Pancreas (tissue), 10 donors: ENCODE results near the gene PIP5K1B. TPM values are rescaled to one million over a fixed set of nuclear protein-coding genes. Genes with fewer than 3 reads are reported as not detected.

ENCODE experiments used
- ATAC-seq, 4 donors: fragments of 200-7000 bp; cut with Tn5 transposase; one replicate each; pipeline versions ENCODE4 v1.8.0 to v1.9.1; 2020; ENCODE audit warnings: mild to moderate bottlenecking in 4 of 4, moderate library complexity in 4 of 4
- DNase-seq, 6 donors: peaks; one replicate each; pipeline ENCODE4 v3.0.0-alpha.2; 2020
- FAIRE-seq: peaks from 2 replicates; lab custom pipeline; 2012; peaks lifted over from hg19 to GRCh38; lab: Jason Lieb, UNC
- H3K27ac ChIP-seq, 4 donors: fragments of 200-600 bp; sonication (generic); 1 replicate in 3 of 4; 2 replicates in 1 of 4; pipeline versions ENCODE4 v1.5.0 to v1.8.0; 2020
- H3K27me3 ChIP-seq, 4 donors: fragments of 200-600 bp; one replicate each; pipeline ENCODE4 v1.8.0; 2021
- H3K36me3 ChIP-seq, 3 donors: fragments of 200-600 bp; sonication (generic) in 1 of 3; one replicate each; pipeline versions ENCODE4 v1.5.0 to v1.8.0; 2020 to 2021
- H3K4me1 ChIP-seq, 3 donors: fragments of 200-600 bp; one replicate each; pipeline ENCODE4 v1.8.0; 2021
- H3K4me3 ChIP-seq, 4 donors: fragments of 200-600 bp; sonication (generic) in 2 of 4; one replicate each; pipeline versions ENCODE4 v1.5.0 to v1.8.0; 2020 to 2021
- H3K9me3 ChIP-seq, 4 donors: fragments of 200-600 bp; one replicate each; pipeline ENCODE4 v1.8.0; 2021
- WGBS, 2 donors: extraction: QIAGEN DNeasy Blood & Tissue Kit; methylation state at CpG; one replicate each; pipeline ENCODE4 v1.1.7; 2013; 5-methylcytosine and 5-hydroxymethylcytosine counted together
- intact Hi-C, 3 donors: fragments of 100-400 bp; cut with DNase I; formaldehyde crosslinking; loops; one replicate each; pipeline versions ENCODE4 v1.11.1 to v1.14.2; 2022
- polyA plus RNA-seq, 2 donors: library from polyadenylated mRNA; stranded (reverse); fragments of 200-250 nt; gene quantifications; one replicate each; pipeline ENCODE4 v1.2.3, GENCODE V29; 2013
- total RNA-seq, 6 donors: library from RNA; stranded (reverse); fragmentation: NEBNext Ultra II Directional in 4 of 6; extraction: Animal tissue kit (Norgen Biotek cat#: 25700) in 4 of 6; gene quantifications; one replicate each; pipeline versions ENCODE4 v1.2.1 to v1.2.4, GENCODE V29; 2021 to 2023
- TF ChIP-seq, protein P1 (sequence below), 4 donors: fragments of 200-600 bp; sonication (generic) in 3 of 4; IDR thresholded peaks; one replicate each; pipeline versions ENCODE4 v1.5.0 to v1.8.0; 2021; ENCODE audit warnings: antibody characterized with exemption in 4 of 4
- donor health status: healthy with polysubstance abuse.
- donor health status: DM: no; HTN: no; CAD: no; lungs with moderate emphysema.
- donor health status: DM: no; HTN: no; CAD: no.
- donor health status: control.
- donor health status: control.
- donor health status: Bipolar disorder and iron deficiency.
- donor health status: DM: yes; HTN: yes; CAD: no.
- donor health status: DM: no; HTN: no; CAD: no.
- donor health status: DM: no; HTN: no; CAD: no.
- donor health status: DM: yes; HTN: yes; CAD: no.

PIP5K1B gene
- total and polyA plus RNA-seq, 8 donors, result 1.3 to 6.9 (median 6.2) TPM

DNA sequence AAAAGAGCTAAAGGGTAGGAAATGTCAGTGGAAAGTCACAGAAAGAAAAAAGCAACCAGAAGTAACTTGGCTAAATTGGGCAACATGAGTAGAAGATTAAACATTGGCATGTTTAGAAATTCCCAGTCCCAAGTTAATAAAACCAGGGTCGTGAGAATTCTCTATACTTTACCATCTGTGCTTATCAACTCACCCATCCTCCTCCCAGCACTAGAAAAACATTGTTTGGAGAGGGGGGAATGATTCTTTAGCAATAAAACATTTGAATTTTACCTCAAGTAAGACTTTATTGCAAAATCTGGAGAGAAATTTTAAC, 229.2 kb downstream of the PIP5K1B start:
- H3K27ac ChIP-seq, result peak overlapping the region; percentile 37 to 78 (median 67)
- H3K9me3 ChIP-seq, result no peaks in the 10 kb centered on the region
- intact Hi-C loops, result no loop called here
- FAIRE-seq, result no peak
- H3K27me3 ChIP-seq, result no peaks in the 10 kb centered on the region
- H3K36me3 ChIP-seq, result no peaks in the 10 kb centered on the region
- 3 to 10% methylated on average over 1 of the region's 1 CpG for WGBS, 2 donors
- H3K4me3 ChIP-seq, result no peak overlapping the region
- DNase-seq, result no peak
- peaks cover 24 to 50% (median 40%) of the 10 kb centered on the region in 3 donors for H3K4me1 ChIP-seq
- TF ChIP-seq, protein P1, sequence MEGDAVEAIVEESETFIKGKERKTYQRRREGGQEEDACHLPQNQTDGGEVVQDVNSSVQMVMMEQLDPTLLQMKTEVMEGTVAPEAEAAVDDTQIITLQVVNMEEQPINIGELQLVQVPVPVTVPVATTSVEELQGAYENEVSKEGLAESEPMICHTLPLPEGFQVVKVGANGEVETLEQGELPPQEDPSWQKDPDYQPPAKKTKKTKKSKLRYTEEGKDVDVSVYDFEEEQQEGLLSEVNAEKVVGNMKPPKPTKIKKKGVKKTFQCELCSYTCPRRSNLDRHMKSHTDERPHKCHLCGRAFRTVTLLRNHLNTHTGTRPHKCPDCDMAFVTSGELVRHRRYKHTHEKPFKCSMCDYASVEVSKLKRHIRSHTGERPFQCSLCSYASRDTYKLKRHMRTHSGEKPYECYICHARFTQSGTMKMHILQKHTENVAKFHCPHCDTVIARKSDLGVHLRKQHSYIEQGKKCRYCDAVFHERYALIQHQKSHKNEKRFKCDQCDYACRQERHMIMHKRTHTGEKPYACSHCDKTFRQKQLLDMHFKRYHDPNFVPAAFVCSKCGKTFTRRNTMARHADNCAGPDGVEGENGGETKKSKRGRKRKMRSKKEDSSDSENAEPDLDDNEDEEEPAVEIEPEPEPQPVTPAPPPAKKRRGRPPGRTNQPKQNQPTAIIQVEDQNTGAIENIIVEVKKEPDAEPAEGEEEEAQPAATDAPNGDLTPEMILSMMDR (IDR thresholded peaks at IDR 0.05), result no peak
- ATAC-seq, result peak; percentile 81 to 94 (median 90)

DNA sequence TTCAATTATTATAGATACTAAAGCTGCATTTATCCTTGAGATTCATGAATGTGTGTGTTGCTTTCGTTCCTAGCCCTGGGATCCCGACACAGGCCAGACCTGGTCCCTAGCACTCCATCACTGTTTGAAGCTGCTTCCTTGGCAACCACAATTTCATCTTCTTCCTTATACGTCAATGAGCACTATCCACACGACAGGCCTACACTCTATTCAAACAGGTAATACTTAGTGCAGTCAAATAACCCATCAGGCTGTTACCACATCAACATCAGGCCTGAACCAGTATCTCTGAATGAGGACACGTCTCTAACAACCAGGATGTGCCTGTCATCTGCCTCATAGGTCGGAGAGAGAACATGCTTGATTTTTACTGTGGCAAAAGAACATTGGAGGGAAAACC, 235.5 kb downstream of the PIP5K1B start:
- TF ChIP-seq, protein P1 (IDR thresholded peaks at IDR 0.05), result no peak

DNA sequence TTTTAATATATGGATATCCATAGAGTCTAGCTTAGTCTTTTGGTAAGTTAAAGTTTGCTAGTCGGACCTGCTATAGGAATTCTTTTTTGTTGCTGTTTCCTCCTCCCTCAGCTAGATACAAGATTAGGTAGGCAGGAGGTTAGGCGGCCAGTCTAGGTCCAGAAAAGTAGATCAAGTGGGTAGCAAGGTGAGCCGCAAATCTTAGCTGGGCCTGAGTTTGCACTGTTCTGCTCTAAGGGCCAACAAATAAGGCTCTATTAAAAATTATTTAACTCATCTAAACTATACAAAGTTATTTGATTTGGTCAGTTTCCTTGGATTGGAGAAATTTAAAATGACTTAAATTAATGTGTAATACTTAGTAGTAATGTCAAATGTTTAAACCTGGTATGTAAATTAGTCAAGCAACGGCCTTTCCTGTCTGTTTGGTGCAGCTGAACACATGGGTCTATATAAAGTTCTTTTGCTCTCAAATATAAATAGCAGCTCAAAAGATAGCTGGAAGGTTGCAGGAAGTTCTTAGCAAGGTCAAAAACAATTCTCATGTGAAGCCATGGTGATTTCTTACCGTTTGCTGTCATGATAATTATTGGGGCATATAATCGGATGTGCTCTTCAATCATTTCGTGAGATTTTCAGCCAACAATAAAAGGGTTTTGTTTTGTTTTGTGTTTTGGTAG, 236.9 kb downstream of the PIP5K1B start:
- no peak for DNase-seq
- no peak for ATAC-seq
- no peak overlapping the region for H3K27ac ChIP-seq
- FAIRE-seq, result no peak
- no peaks in the 10 kb centered on the region for H3K27me3 ChIP-seq
- H3K36me3 ChIP-seq, result no peaks in the 10 kb centered on the region
- 72 to 76% methylated on average over 7 of the region's 7 CpGs for WGBS, 2 donors
- no peaks in the 10 kb centered on the region for H3K9me3 ChIP-seq
- intact Hi-C loops, result no loop called here
- no peak overlapping the region for H3K4me3 ChIP-seq
- TF ChIP-seq, protein P1 (IDR thresholded peaks at IDR 0.05), result no peak
- H3K4me1 ChIP-seq, result peaks cover 3 to 6% (median 6%) of the 10 kb centered on the region in 3 donors

More for the DNA sequence above, 235.5 kb downstream of the PIP5K1B start:
- no peak for DNase-seq
- ATAC-seq, result peak in 2 of 4 donors; percentile 27 to 36
- 86 to 89% methylated on average over 6 of the region's 6 CpGs for WGBS, 2 donors
- H3K36me3 ChIP-seq, result no peaks in the 10 kb centered on the region
- FAIRE-seq, result no peak
- peaks cover 12 to 20% (median 16%) of the 10 kb centered on the region in 3 donors for H3K4me1 ChIP-seq
- H3K4me3 ChIP-seq, result no peak overlapping the region
- H3K9me3 ChIP-seq, result no peaks in the 10 kb centered on the region
- intact Hi-C loops, result no loop called here
- no peak overlapping the region for H3K27ac ChIP-seq
- no peaks in the 10 kb centered on the region for H3K27me3 ChIP-seq

DNA sequence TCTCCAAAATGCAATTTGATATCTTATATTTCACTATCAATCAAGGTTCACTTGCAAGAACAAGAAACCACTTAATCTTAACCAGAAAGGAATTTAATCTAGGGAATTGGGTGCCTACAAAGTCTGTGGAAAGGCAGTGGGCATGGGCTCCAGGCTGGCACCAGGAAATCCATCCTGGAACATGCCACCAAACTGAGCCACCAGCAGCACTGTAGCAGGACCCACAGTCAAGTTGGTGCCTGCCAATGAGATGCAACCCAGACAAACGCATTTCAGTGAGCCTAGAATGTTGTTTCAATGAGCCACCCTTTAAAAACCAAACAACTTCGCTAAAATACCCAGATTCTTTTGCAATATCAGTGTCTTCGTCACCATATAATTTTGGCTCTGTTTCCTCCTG, 237.8 kb downstream of the PIP5K1B start:
- Histone ChIP-seq H3K9me3 (no peaks in the 10 kb centered on the region), H3K36me3 (no peaks in the 10 kb centered on the region), H3K27ac (no peak overlapping the region), H3K27me3 (no peaks in the 10 kb centered on the region), H3K4me1 (peaks cover 0 to 6% (median 0%) of the 10 kb centered on the region in 3 donors), H3K4me3 (no peak overlapping the region)
- no peak for DNase-seq
- no peak for FAIRE-seq
- WGBS, 2 donors, result 81 to 87% methylated on average over 3 of the region's 3 CpGs
- no peak for ATAC-seq
- TF ChIP-seq, protein P1 (IDR thresholded peaks at IDR 0.05), result no peak
- intact Hi-C loops, result no loop called here

DNA sequence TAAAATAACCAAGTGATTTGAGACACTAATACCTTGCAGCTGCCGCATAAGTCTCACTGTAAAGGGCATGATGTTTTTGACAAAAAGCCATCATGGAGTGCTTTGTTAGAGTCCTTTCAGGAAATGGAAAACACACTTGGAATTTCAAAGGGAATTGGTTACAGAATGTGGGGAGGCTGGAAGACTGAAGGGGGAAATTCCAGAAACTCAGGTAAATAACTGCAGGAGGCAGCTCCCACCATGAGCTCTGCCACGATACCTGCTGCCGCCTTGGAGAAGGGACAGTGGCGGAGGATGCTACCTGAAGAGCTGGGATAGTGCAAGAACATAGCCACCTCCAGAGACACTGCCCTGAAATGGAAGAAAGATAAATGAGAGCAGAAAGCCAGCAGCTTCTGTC, 242.0 kb downstream of the PIP5K1B start:
- ATAC-seq, result no peak
- TF ChIP-seq, protein P1 (IDR thresholded peaks at IDR 0.05), result no peak
- 98% methylated on average over 4 of the region's 4 CpGs for WGBS, 2 donors
- Histone ChIP-seq H3K4me1 (peaks cover 0 to 4% (median 0%) of the 10 kb centered on the region in 3 donors), H3K4me3 (no peak overlapping the region), H3K27me3 (no peaks in the 10 kb centered on the region), H3K9me3 (no peaks in the 10 kb centered on the region), H3K27ac (no peak overlapping the region), H3K36me3 (no peaks in the 10 kb centered on the region)
- FAIRE-seq, result no peak
- no peak for DNase-seq
- intact Hi-C loops, result no loop called here
